GM19463 (cell line): ENCODE measurements around the gene KCNF1.

Source experiments
- ATAC-seq: cut with Tn5 transposase; IDR thresholded peaks from one replicate; pipeline ENCODE4 v1.9.1; 2021; ENCODE audit warnings: mild to moderate bottlenecking, moderate library complexity; ENCODE audit not compliant: unreplicated experiment

The KCNF1 gene

GRCh38 chr2:10918661-10919409, 7.1 kb downstream of the KCNF1 start:
- ATAC-seq, result no peak

GRCh38 chr2:10919410-10919770, 7.7 kb downstream of the KCNF1 start:
- ATAC-seq, result no peak

- ATAC-seq, result no peak
Observed at GRCh38 chr2:10919771-10920621, 8.3 kb downstream of the KCNF1 start.

GRCh38 chr2:10920764-10921388, 9.1 kb downstream of the KCNF1 start:
- no peak for ATAC-seq

GRCh38 chr2:10921525-10921924, 9.8 kb downstream of the KCNF1 start:
- ATAC-seq, result no peak

GRCh38 chr2:10922307-10923007, 10.7 kb downstream of the KCNF1 start:
- no peak for ATAC-seq

- ATAC-seq, result no peak
Observed at GRCh38 chr2:10923008-10923375, 11.3 kb downstream of the KCNF1 start.

- ATAC-seq, result no peak
Observed at GRCh38 chr2:10923965-10924364, 12.2 kb downstream of the KCNF1 start.

GRCh38 chr2:10924441-10924840, 12.7 kb downstream of the KCNF1 start:
- no peak for ATAC-seq

GRCh38 chr2:10924859-10925258, 13.1 kb downstream of the KCNF1 start:
- ATAC-seq, result no peak

GRCh38 chr2:10926191-10926820, 14.6 kb downstream of the KCNF1 start:
- no peak for ATAC-seq

- ATAC-seq, result no peak
Observed at GRCh38 chr2:10930721-10931516, 19.2 kb downstream of the KCNF1 start.

GRCh38 chr2:10931710-10932255, 20.0 kb downstream of the KCNF1 start:
- ATAC-seq, result no peak

GRCh38 chr2:10932345-10933151, 20.8 kb downstream of the KCNF1 start:
- no peak for ATAC-seq

GRCh38 chr2:10933700-10934225, 22.0 kb downstream of the KCNF1 start:
- no peak for ATAC-seq

GRCh38 chr2:10934308-10934978, 22.7 kb downstream of the KCNF1 start:
- no peak for ATAC-seq

GRCh38 chr2:10934979-10935350, 23.2 kb downstream of the KCNF1 start:
- ATAC-seq, result no peak

GRCh38 chr2:10935366-10935918, 23.7 kb downstream of the KCNF1 start:
- ATAC-seq, result no peak
